Epithelial cell of prostate (primary cell): ENCODE results near the gene MGRN1.

Source experiments
- DNase-seq: peaks from one replicate; pipeline ENCODE4 v3.0.0-alpha.2; 2011; ENCODE audit warnings: low read depth, low spot score
- H3K27ac ChIP-seq: fragments of 450-650 bp; 2 replicates; pipeline ENCODE4 v1.5.1; 2017; ENCODE audit warnings: mild to moderate bottlenecking

The MGRN1 gene

GRCh38 chr16:4618645-4619418, 5.8 kb upstream of the MGRN1 start:
- peak overlapping the region; percentile 54 for H3K27ac ChIP-seq
- DNase-seq = no peak

GRCh38 chr16:4623593-4623992, 1.0 kb upstream of the MGRN1 start:
- no peak for DNase-seq
- H3K27ac ChIP-seq = no peak overlapping the region

- H3K27ac ChIP-seq = peak overlapping the region; percentile 66
- no peak for DNase-seq
Observed at GRCh38 chr16:4624827-4625559, 367 bp downstream of the MGRN1 start.

- peak overlapping the region; percentile 66 for H3K27ac ChIP-seq
- no peak for DNase-seq
Observed at GRCh38 chr16:4625560-4626159, 1.0 kb downstream of the MGRN1 start.

GRCh38 chr16:4626396-4626795, 1.8 kb downstream of the MGRN1 start:
- DNase-seq = no peak

GRCh38 chr16:4628283-4628682, 3.7 kb downstream of the MGRN1 start:
- DNase-seq = no peak
- no peak overlapping the region for H3K27ac ChIP-seq

More at GRCh38 chr16:4626396-4626795, 1.8 kb downstream of the MGRN1 start:
- H3K27ac ChIP-seq = peak overlapping the region; percentile 66

- DNase-seq = no peak
- no peak overlapping the region for H3K27ac ChIP-seq
Observed at GRCh38 chr16:4631444-4631843, 6.8 kb downstream of the MGRN1 start.

- no peak for DNase-seq
- no peak overlapping the region for H3K27ac ChIP-seq
Observed at GRCh38 chr16:4633910-4634635, 9.4 kb downstream of the MGRN1 start.

- no peak for DNase-seq
- H3K27ac ChIP-seq = no peak overlapping the region
Observed at GRCh38 chr16:4634768-4635167, 10.1 kb downstream of the MGRN1 start.

GRCh38 chr16:4636196-4636595, 11.6 kb downstream of the MGRN1 start:
- no peak overlapping the region for H3K27ac ChIP-seq
- no peak for DNase-seq

GRCh38 chr16:4637501-4638166, 13.0 kb downstream of the MGRN1 start:
- no peak for DNase-seq
- no peak overlapping the region for H3K27ac ChIP-seq

- no peak for DNase-seq
- no peak overlapping the region for H3K27ac ChIP-seq
Observed at GRCh38 chr16:4639899-4640509, 15.4 kb downstream of the MGRN1 start.

GRCh38 chr16:4640572-4641305, 16.1 kb downstream of the MGRN1 start:
- no peak overlapping the region for H3K27ac ChIP-seq
- no peak for DNase-seq

- no peak overlapping the region for H3K27ac ChIP-seq
- no peak for DNase-seq
Observed at GRCh38 chr16:4641306-4641687, 16.7 kb downstream of the MGRN1 start.

GRCh38 chr16:4641895-4642294, 17.3 kb downstream of the MGRN1 start:
- H3K27ac ChIP-seq = no peak overlapping the region
- DNase-seq = no peak

GRCh38 chr16:4646773-4647643, 22.4 kb downstream of the MGRN1 start:
- H3K27ac ChIP-seq = no peak overlapping the region
- DNase-seq = no peak

- DNase-seq = no peak
- H3K27ac ChIP-seq = no peak overlapping the region
Observed at GRCh38 chr16:4647644-4647980, 23.0 kb downstream of the MGRN1 start.

GRCh38 chr16:4648917-4649316, 24.3 kb downstream of the MGRN1 start:
- DNase-seq = no peak
- no peak overlapping the region for H3K27ac ChIP-seq
